Fibroblast of villous mesenchyme (primary cell): ENCODE data around the gene AMH. TPM values are rescaled to one million over a fixed set of nuclear protein-coding genes. Genes with fewer than 3 reads are reported as not detected.

Experiments used
- DNase-seq: peaks from one replicate; pipeline ENCODE4 v3.0.0-alpha.2; 2010; ENCODE audit warnings: low read depth
- H3K4me3 ChIP-seq: 2 replicates; pipeline ENCODE4 v1.5.1; 2011; ENCODE audit warnings: low read depth, mild to moderate bottlenecking, low read length
- CTCF ChIP-seq: IDR thresholded peaks from 2 replicates; pipeline ENCODE4 v1.5.1; 2012; ENCODE audit warnings: low read depth, mild to moderate bottlenecking, low read length; ENCODE audit not compliant: insufficient read depth
- total RNA-seq: library from RNA; depleted of rRNA; stranded (reverse); fragments of >200 nt; gene quantifications from 2 replicates; pipeline ENCODE4 v1.2.3, GENCODE V29; 2012

Gene AMH
- total RNA-seq, 1 donor, result 1.3 TPM

- no peak for TF ChIP-seq CTCF
- DNase-seq, result peak; percentile 69
- no peak overlapping the region for H3K4me3 ChIP-seq
Observed at GRCh38 chr19:2221250-2221831, 27.8 kb upstream of the AMH start.

GRCh38 chr19:2221918-2222317, 27.2 kb upstream of the AMH start:
- no peak for DNase-seq
- TF ChIP-seq CTCF, result peak; percentile 34

GRCh38 chr19:2223391-2223790, 25.7 kb upstream of the AMH start:
- H3K4me3 ChIP-seq, result no peak overlapping the region
- DNase-seq, result no peak
- TF ChIP-seq CTCF, result no peak

More at GRCh38 chr19:2221918-2222317, 27.2 kb upstream of the AMH start:
- H3K4me3 ChIP-seq, result no peak overlapping the region

GRCh38 chr19:2223959-2224358, 25.2 kb upstream of the AMH start:
- no peak overlapping the region for H3K4me3 ChIP-seq
- no peak for DNase-seq
- TF ChIP-seq CTCF, result no peak

- no peak for DNase-seq
- no peak for TF ChIP-seq CTCF
- H3K4me3 ChIP-seq, result no peak overlapping the region
Observed at GRCh38 chr19:2224754-2225349, 24.3 kb upstream of the AMH start.

- no peak for TF ChIP-seq CTCF
- H3K4me3 ChIP-seq, result no peak overlapping the region
- no peak for DNase-seq
Observed at GRCh38 chr19:2225415-2226050, 23.6 kb upstream of the AMH start.
